Coronary artery (tissue), 2 donors: ENCODE measurements around the gene SYT9.

Source experiments
- DNase-seq: peaks from one replicate; pipeline ENCODE4 v3.0.0-alpha.2; 2017; ENCODE audit warnings: low spot score
- H3K27ac ChIP-seq, 2 donors: fragments of 200-600 bp; sonication (generic); one replicate each; pipeline ENCODE4 v1.5.1; 2016 to 2019
- H3K4me3 ChIP-seq: fragments of 200-600 bp; sonication (generic); 2 replicates; pipeline ENCODE4 v1.5.1; 2016; ENCODE audit warnings: mild to moderate bottlenecking, moderate library complexity
- CTCF ChIP-seq: fragments of 200-600 bp; sonication (generic); IDR thresholded peaks from one replicate; pipeline ENCODE4 v1.5.1; 2019; ENCODE audit warnings: antibody characterized with exemption

Gene SYT9

GRCh38 chr11:7222619-7223018, 29.1 kb upstream of the SYT9 start:
- DNase-seq, result no peak
- TF ChIP-seq CTCF, result no peak
- Histone ChIP-seq H3K27ac (no peak overlapping the region), H3K4me3 (no peak overlapping the region)

DNA sequence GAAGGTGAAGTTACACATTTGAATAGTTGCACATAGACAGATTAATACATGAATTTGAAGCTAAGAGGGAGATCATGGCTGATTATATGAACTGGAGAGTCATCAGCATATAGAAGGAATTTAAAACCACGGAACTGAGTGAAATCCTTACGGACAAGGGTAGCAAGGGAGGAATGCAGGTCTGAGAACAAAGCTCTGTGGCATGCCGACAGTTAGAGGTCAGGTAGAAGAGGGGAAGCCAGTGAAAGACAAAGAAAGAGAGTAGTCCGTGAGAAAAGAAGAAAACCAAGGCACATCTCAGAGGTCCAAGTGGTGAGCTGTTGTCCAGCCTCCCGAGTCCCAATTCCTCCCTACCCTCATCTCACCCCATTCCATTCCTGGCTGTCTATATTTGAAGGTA, 11.8 kb upstream of the SYT9 start:
- no peak for DNase-seq
- no peak overlapping the region for H3K4me3 ChIP-seq
- no peak overlapping the region for H3K27ac ChIP-seq
- TF ChIP-seq CTCF, result no peak

DNA sequence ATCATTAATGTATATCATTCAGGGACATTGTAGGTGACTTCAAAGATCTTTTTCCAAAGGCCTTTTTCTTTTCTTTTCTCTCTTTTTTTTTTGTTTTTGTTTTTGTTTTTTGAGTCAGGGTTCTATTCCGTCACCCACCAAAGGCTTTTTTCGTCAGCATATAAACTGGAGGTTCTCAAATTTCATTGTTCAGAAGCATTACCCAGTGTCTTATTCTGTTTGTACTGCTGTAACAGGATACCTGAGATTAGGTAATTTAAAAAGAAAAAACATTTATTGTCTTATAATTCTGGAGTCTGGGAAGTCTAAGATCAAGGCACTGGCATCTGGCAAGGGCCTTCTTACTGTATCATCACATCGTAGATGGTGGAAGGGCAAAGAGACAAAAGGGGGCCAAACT, 6.4 kb upstream of the SYT9 start:
- no peak for TF ChIP-seq CTCF
- no peak overlapping the region for H3K27ac ChIP-seq
- no peak overlapping the region for H3K4me3 ChIP-seq
- no peak for DNase-seq

DNA sequence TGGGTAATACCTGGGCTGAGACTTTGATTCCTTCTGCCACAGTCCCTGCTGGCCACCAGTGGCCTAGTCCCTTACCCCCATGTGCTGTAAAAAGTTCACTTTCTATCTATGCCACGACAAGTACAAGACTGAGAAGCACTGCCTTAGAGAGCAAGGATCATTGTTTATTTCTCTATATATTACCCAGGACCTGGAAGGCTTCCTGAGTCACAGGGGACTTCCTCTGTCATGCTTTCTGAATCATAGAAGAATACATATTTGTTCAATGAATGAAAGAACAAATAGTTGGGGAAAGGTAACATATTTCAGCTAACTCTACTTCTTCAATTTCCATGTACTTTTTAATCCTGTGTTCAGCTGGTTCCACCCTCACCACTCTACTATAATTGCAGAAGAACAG, 5.5 kb upstream of the SYT9 start:
- TF ChIP-seq CTCF, result no peak
- DNase-seq, result no peak
- no peak overlapping the region for H3K4me3 ChIP-seq
- no peak overlapping the region for H3K27ac ChIP-seq

DNA sequence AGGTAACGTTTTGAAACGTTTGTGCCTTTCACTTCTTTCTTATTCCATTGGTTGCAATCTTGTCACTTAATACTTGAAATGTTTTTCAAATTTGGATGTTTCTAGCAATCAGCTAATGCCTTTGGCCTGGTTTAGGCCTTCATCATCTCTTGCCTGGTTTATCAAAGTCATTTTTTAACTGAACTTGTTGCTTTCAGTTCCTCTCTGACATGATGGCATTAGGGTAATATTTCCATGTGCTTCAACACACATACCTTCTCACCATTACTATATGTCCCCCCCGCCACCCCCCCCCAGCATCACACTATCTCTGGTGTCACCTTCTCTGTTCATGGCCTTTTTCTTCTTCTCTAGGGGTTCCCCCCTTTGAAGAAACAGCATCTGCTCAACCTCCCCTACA, 1.5 kb upstream of the SYT9 start:
- no peak for DNase-seq
- Histone ChIP-seq H3K27ac (no peak overlapping the region), H3K4me3 (no peak overlapping the region)
- TF ChIP-seq CTCF, result no peak

DNA sequence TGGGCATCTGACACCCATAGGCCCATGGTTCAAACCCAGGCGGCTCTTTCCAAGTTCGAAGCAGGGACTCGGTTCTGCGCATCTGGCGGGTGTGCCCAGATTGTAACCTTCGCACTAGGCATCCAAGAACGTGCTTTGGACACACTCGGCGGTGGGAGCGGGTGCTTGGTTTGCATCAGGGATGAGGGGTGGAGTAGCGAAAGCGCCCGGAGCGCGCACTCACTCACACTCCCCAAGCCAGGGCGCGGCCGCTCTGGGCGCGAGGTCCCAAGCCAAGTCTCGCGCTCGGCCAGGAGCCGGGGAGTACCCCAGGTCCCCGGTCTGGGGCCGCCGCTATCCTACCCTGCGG, 243 bp upstream of the SYT9 start:
- peak overlapping the region in 1 of 2 donors; percentile 66 for H3K27ac ChIP-seq
- TF ChIP-seq CTCF, result no peak
- DNase-seq, result no peak

GRCh38 chr11:7252683-7253213, 1.0 kb downstream of the SYT9 start:
- H3K4me3 ChIP-seq, result peak overlapping the region; percentile 90
- no peak for TF ChIP-seq CTCF
- DNase-seq, result no peak
- H3K27ac ChIP-seq, result peak overlapping the region; percentile 4 to 66

More for the DNA sequence above, 243 bp upstream of the SYT9 start:
- H3K4me3 ChIP-seq, result peak overlapping the region; percentile 90
